HK-2 (cell line): ENCODE measurements around the gene PLEKHO2.
A peak's percentile ranks its signal among the peaks of the same experiment; 100 is the strongest.

Source experiments
- DNase-seq: peaks from one replicate; pipeline ENCODE4 v3.0.0-alpha.2; 2018; ENCODE audit not compliant: unreplicated experiment

PLEKHO2 gene

GRCh38 chr15:64855205-64855975 lies 13.7 kb downstream of the PLEKHO2 start:
- DNase-seq: no peak

DNA sequence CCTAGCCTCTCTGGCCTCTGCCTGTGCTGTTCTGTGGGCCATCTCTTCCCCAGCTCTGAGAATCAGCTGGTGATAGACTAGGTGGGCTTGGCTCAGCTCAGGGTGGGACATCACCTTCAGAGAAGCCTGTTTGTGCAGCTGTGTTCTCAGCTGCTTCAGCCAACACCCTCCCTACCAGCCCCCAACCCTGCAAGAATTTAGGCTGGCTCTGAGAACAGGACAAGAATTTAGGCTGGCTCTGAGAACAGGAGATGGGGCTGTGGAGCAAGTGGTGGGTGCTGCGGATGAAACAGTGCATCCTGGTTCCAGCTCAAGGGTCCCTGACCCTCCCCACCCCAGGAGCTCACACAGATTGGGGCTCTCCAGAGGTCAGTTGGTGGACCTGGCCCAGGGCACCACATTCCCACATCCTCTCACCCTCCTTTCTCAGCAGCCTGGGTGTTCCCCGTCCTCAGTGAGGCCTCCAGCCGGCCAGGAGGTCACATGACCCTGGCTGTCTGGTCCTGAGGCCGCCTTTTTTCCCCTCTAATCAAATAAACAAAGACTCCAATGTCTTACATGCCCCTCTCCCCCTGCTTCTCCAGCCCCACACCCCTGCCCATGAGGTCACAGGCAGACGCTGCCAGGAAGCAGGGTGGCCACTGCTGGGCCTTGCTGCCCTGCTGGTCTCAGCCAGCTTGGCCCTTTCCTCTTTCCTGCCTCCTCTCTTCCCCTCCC lies 14.9 kb downstream of the PLEKHO2 start:
- no peak for DNase-seq

DNA sequence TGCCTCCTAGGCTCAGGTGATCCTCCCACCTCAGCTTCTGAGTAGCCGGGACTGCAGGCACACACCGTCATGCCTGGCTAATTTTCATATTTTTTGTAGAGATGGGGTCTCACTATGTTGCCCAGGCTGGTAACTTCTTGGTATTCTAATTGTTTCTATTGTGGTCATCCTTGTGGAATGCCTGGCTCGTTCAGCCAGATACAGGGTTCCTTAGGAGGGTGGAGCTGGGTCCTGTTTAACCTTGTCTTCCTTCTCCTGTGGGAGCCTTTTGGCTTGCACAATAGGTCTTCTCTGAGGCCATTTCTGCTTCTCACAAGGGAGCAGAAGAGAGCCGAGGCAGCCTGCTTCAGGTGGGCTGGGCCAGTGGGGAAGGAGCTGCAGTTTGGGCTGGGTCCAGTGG lies 15.7 kb downstream of the PLEKHO2 start:
- no peak for DNase-seq

- no peak for DNase-seq
Measured at GRCh38 chr15:64858021-64858575, 16.4 kb downstream of the PLEKHO2 start.

GRCh38 chr15:64859226-64859625 lies 17.5 kb downstream of the PLEKHO2 start:
- DNase-seq: no peak

- no peak for DNase-seq
Measured at GRCh38 chr15:64861331-64861730, 19.6 kb downstream of the PLEKHO2 start.

DNA sequence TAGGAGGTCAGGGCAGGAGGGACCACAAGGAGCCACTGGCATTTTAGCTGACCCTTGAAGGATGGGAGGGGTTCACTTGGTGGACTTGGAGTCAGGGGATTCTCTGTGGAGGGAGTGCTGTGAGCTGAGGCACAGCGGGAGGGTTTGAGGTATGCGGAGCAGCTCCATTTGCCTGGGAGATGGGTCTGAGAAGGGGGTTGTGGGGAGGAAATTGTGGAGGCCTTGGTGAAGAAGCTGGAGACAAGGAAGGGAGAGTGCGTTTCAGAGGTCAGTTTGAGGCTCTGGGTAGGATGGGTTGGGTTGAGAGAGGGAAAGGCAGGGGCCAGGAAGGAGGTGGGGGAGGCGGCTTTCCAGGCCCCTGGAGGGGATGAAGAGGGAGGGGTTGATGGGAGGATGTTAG lies 20.2 kb downstream of the PLEKHO2 start:
- no peak for DNase-seq

DNA sequence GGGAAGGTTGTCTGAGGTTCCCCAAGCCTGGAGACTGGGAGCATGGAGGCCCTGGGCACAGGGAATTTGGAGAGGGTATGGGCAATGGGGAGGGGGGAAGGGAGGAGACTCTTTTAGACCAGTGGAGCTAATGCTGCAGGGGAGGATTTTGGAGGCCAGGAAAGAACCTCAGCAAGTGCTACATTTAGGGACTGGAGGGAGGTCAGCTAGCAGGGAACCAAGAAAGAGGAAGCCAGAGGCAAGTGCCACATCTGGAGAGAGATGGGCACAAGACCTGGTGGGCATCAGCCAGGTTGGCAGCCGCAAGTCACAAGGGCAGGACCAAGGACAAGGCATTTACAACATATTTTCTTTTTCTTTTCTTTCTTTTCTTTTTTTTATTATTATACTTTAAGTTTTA lies 20.7 kb downstream of the PLEKHO2 start:
- no peak for DNase-seq

- no peak for DNase-seq
Measured at GRCh38 chr15:64864068-64864467, 22.4 kb downstream of the PLEKHO2 start.

- DNase-seq: no peak
Measured at GRCh38 chr15:64865126-64865997, 23.6 kb downstream of the PLEKHO2 start.

DNA sequence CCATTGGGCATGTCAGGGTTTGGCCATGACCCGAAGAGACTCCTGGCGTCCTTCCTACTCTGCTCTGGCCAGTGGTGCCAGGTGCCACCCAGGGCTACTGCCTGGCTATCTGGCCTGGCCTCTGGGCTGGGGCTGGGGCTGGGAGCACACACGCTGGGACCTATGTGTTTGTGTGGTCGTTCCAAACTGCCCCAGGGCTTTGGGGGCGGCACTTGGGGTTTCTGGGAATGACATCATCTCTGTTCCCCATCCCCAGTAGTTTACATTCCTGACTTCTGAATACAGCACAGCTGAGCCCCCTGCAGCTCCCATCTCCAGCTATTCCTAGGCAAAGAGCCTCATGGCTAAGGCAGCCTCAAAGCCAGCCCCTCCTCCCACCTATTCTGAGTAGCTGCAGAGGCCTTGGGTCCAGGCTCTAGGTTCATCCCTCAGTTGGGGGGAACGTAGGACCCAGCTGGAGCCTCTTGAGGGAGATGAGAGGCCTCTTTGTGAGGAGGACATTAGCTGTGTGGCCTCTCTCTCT lies 24.3 kb downstream of the PLEKHO2 start:
- DNase-seq: no peak

DNA sequence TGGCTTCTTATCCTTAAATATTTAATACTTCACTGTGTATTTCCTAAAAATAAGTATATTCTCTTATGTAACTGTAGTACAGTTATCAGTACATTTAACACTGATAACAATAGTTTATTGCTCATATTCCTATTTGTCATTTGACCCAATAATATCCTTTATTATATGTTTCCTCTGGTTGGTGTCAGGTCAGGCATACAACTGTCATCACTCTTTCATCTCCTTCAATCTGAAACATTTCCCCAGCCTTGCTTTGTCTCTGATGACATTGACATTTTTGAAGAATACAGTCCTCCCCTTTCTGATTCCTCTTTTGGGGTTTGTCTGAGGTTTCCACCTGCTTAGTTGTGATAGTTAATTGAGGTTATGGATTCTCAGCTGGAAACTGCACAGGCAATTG lies 27.8 kb downstream of the PLEKHO2 start:
- DNase-seq: no peak

DNA sequence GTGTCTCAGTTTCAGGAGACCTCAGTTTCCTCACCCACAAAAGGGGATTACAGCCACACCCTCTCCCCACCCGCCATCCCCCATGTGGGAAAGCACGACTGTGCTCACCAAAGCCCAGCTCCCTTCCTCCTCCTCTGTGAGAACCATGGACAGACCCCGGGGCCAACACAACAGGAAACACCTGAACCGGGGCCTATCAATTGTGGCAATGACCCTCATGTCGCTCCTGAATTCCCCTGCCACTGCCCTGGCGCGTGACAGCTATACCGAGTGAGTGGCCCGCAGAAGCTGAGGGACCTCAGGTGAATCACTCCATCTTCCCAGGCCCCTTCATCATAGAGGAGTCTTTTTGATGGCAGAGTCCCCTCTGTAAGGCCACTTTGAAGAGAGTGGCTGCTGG lies 28.6 kb downstream of the PLEKHO2 start:
- no peak for DNase-seq

DNA sequence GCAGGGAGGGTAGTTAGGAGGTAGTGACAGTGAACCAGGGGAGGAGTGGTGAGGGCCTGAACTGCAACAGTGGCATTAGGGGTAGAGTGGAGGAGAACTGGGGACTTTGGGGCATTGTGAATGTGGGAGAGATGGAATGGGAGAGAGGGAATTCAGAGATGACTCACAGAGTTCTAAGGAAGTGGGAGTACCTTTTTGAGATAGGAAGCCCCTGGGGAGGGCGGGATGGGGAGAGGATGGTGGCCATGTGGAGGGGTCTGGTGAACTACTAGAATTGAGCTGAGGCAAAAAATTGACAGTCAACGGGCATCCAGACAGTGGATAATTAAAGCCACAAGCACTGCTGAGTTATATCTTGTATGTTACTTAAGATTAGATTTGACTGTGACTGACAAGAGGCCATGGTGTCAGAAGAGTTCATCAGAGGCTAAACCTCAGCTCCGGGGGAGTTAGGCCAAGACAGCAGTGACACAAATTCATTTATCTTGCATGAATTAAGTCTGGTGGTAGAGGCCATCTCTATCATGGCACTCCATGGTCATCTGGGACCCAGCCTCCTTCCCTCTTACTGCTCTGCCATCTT lies 34.0 kb downstream of the PLEKHO2 start:
- no peak for DNase-seq

DNA sequence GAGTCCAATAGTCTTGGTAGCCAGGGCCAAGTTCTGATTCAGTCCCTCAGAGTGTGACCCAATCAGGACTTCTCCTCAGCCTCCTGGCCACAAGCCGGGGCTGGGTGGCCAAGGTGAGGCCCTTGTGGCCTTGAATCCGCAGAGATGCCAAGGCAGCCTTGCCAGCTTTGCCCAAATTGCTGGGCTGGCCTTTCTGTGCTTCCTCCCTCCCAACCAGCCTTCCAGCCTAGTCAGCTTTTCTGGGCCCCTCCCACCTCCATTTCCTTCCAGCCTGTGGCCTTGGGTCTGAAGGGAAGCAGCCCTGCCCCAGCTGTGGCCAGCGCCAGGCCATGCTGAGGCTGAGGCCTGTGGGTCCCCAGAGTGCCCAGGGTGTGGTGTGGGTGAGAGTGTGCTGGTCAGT lies 35.7 kb downstream of the PLEKHO2 start:
- DNase-seq: no peak

DNA sequence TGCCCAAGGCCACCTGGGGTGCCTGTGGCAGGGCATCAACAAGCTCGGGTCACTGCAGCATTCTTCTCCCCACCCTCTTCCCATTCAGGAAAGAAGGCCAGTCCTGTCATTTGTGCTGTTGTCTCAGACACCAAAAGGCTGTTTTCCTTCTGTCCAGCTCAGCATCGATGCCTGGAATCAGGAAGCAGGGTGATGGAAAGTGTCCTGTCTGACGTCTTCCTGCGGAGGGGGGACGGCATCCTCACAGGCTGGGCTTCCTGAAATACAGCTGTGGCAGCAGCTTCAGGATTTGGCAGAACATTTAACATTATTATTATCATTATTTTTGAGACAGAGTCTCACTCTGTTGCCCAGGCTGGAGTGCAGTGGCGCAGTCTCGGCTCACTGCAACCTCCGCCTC lies 37.0 kb downstream of the PLEKHO2 start:
- DNase-seq: no peak

DNA sequence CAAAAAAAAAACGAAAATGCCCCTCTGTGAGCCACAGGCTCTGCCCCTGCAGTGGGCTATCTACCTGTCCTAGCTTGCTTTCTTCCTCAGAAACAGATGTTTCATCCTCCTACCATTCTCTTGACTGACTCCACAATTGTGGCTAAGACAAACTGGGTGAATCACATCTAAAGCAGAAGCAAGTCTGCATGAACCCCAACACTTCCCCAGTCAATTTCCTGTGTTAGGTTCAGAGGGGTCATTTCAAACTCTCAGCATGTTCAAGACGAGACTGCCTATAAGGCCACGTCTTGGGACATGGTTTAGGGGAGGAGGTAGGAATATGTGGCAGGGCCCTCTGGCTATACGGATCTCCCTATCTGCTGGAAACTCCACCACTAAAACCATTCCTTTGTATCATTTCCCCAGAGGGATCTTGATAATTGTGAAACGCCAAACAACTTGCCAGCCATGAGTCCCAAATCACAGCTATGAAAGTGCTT lies 41.4 kb downstream of the PLEKHO2 start:
- DNase-seq: no peak

DNA sequence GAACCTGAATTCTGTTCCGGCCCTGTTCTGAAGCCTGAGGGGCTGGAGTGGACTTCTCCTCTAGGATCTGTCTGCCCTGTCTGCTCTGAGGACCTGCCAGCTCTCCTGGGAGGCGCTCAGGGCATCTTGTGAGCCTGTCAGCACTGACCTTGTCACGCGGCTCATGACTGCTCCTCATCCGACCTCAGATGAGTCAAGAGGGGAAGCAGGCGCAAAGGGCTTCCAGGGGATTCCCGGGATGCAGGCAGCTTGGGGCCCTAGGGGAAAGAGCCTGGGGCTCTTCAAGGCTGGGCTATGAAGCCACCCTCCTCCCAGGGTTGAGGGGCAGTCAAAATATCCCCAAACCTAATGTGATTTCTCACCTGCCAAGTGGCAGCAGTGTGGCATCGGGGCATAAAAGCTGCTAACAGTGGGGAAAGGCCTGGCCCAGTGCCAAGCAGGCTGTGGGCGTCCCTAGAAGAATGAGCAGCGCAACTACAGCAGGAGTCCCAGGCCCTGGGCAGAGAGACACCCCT lies 42.3 kb downstream of the PLEKHO2 start:
- DNase-seq: peak; percentile 81

GRCh38 chr15:64884679-64885078 lies 43.0 kb downstream of the PLEKHO2 start:
- no peak for DNase-seq

GRCh38 chr15:64888336-64888735 lies 46.6 kb downstream of the PLEKHO2 start:
- no peak for DNase-seq

- DNase-seq: no peak
Measured at GRCh38 chr15:64891561-64891960, 49.8 kb downstream of the PLEKHO2 start.
